Measurements from ENCODE around the gene GALNT15.

GRCh38 chr3:16132928-16133327, 41.6 kb upstream of the GALNT15 start:
- TF ChIP-seq, protein P1, sequence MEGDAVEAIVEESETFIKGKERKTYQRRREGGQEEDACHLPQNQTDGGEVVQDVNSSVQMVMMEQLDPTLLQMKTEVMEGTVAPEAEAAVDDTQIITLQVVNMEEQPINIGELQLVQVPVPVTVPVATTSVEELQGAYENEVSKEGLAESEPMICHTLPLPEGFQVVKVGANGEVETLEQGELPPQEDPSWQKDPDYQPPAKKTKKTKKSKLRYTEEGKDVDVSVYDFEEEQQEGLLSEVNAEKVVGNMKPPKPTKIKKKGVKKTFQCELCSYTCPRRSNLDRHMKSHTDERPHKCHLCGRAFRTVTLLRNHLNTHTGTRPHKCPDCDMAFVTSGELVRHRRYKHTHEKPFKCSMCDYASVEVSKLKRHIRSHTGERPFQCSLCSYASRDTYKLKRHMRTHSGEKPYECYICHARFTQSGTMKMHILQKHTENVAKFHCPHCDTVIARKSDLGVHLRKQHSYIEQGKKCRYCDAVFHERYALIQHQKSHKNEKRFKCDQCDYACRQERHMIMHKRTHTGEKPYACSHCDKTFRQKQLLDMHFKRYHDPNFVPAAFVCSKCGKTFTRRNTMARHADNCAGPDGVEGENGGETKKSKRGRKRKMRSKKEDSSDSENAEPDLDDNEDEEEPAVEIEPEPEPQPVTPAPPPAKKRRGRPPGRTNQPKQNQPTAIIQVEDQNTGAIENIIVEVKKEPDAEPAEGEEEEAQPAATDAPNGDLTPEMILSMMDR (IDR thresholded peaks at IDR 0.05), result no peak
- no peak for TF ChIP-seq POLR2A (IDR thresholded peaks at IDR 0.05)
